Coronary artery (tissue), 2 donors: ENCODE results near the gene HOXB8.

Source experiments
- DNase-seq: peaks from one replicate; pipeline ENCODE4 v3.0.0-alpha.2; 2017; ENCODE audit warnings: low spot score
- H3K27ac ChIP-seq, 2 donors: fragments of 200-600 bp; sonication (generic); one replicate each; pipeline ENCODE4 v1.5.1; 2016 to 2019
- H3K4me3 ChIP-seq: fragments of 200-600 bp; sonication (generic); 2 replicates; pipeline ENCODE4 v1.5.1; 2016; ENCODE audit warnings: mild to moderate bottlenecking, moderate library complexity
- TF ChIP-seq, protein P1 (sequence below): fragments of 200-600 bp; sonication (generic); IDR thresholded peaks from one replicate; pipeline ENCODE4 v1.5.1; 2019; ENCODE audit warnings: antibody characterized with exemption

Gene HOXB8

GRCh38 chr17:48630009-48630924 is 15.2 kb upstream of the HOXB8 start:
- TF ChIP-seq, protein P1, sequence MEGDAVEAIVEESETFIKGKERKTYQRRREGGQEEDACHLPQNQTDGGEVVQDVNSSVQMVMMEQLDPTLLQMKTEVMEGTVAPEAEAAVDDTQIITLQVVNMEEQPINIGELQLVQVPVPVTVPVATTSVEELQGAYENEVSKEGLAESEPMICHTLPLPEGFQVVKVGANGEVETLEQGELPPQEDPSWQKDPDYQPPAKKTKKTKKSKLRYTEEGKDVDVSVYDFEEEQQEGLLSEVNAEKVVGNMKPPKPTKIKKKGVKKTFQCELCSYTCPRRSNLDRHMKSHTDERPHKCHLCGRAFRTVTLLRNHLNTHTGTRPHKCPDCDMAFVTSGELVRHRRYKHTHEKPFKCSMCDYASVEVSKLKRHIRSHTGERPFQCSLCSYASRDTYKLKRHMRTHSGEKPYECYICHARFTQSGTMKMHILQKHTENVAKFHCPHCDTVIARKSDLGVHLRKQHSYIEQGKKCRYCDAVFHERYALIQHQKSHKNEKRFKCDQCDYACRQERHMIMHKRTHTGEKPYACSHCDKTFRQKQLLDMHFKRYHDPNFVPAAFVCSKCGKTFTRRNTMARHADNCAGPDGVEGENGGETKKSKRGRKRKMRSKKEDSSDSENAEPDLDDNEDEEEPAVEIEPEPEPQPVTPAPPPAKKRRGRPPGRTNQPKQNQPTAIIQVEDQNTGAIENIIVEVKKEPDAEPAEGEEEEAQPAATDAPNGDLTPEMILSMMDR, result no peak
- H3K4me3 ChIP-seq, result no peak overlapping the region
- no peak for DNase-seq
- H3K27ac ChIP-seq, result no peak overlapping the region

GRCh38 chr17:48629411-48629759 is 14.3 kb upstream of the HOXB8 start:
- TF ChIP-seq, protein P1, result no peak
- no peak for DNase-seq
- Histone ChIP-seq H3K27ac (no peak overlapping the region), H3K4me3 (no peak overlapping the region)

DNA sequence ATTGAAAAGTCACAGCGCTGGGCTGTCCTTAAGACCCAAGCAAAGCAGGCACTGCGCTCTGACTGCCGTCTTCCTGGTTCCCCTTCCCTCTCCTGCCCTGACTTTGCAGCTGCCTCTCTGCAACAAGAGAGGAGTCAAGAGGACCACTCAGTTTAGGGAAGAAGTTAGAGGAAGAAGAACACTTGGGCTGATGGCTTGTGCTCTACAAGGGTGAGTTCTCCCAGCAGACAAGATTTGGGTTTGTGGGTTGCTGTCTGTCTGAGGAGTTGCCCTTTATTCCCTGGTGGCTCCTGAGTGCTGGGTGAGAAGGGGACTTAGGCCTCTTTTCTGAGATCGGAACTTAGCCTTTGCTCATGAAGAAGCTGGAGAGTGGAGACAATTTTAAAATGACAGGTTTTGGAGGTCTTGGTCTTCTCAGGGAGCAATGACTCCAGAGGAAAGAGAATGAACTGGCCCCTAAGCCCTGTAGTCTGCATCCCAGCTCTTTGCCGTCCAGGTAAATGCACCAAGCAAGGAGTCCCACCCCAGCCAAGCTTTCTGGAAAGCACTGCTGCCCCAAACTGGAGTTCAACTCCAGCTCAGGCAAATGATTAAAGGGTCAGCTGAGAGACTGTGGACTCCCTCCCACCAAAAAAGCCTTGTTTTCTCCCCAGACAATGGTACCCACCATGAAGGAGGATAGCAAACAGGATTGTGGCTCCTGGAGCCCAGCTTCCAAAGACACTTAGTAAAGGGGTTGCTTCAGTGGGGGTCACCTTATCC is 13.7 kb upstream of the HOXB8 start:
- TF ChIP-seq, protein P1, result no peak
- no peak for DNase-seq
- H3K4me3 ChIP-seq, result no peak overlapping the region

GRCh38 chr17:48627623-48628521 is 12.8 kb upstream of the HOXB8 start:
- H3K27ac ChIP-seq, result no peak overlapping the region
- no peak for DNase-seq
- no peak overlapping the region for H3K4me3 ChIP-seq
- TF ChIP-seq, protein P1, result no peak

More for the DNA sequence above, 13.7 kb upstream of the HOXB8 start:
- no peak overlapping the region for H3K27ac ChIP-seq

DNA sequence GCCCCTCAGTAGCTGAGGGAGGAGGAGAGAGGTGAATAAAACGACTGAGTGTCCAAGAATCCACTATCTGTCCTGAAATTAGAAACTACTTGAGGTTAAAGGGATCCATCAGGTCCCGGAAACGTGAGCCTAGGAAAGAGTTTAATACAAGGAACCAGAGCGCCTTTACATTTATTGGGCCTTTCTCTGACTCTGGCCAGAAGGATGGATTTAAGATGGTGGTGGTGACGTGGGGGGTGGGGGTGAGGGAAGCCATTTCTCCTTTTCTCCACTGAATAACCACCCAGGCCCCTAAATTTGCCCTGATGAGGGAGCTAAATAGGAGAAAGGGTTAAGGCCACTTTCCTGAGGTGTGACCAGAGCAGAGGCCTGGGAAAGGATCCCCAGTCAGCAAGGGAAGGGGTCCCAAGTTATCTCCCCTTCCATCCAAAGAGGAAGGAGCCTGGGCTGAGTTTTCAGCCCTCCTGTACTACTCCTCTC is 12.1 kb upstream of the HOXB8 start:
- no peak for DNase-seq

More for the DNA sequence above, 12.1 kb upstream of the HOXB8 start:
- TF ChIP-seq, protein P1, result no peak
- Histone ChIP-seq H3K4me3 (no peak overlapping the region), H3K27ac (no peak overlapping the region)
